GM12878 (cell line): Measurements from ENCODE around the gene STX1B. TPM values are rescaled to one million over a fixed set of nuclear protein-coding genes. Genes with fewer than 3 reads are reported as not detected.

Experiments
- ATAC-seq: fragments of 200-7000 bp; cut with Tn5 transposase; 3 replicates; pipeline ENCODE4 v1.9.1; 2020; ENCODE audit warnings: mild to moderate bottlenecking, moderate library complexity
- BruUV-seq: library from RNA; stranded (reverse); fragments of 400-500 nt; replicated peaks from 2 replicates; lab custom pipeline; 2021; lab: Mats Ljungman, UMichigan
- CTCF ChIA-PET: fragments of 300-600 bp; sonication (Branson Sonifier 250); formaldehyde crosslinking; extraction: SDS; loops from one replicate; lab custom pipeline; 2021; ENCODE audit warnings: inconsistent platforms; lab: Yijun Ruan, JAX
- POLR2A ChIA-PET: fragments of 350-600 bp; formaldehyde crosslinking; extraction: SDS; loops from one replicate; lab custom pipeline; 2021; ENCODE audit warnings: inconsistent platforms; lab: Charles Lee
- RAD21 ChIA-PET: fragments of 300-600 bp; sonication (Branson Sonifier 250); formaldehyde crosslinking; loops from one replicate; lab custom pipeline; 2023; ENCODE audit warnings: antibody characterized with exemption; ENCODE audit not compliant: unreplicated experiment; lab: Charles Lee
- SMC1A ChIA-PET: fragments of 300-600 bp; sonication (Branson Sonifier 250); formaldehyde crosslinking; loops from one replicate; lab custom pipeline; 2023; ENCODE audit not compliant: unreplicated experiment, uncharacterized antibody; lab: Charles Lee
- DNase-seq: peaks from one replicate; pipeline ENCODE4 v3.0.0-alpha.2; 2011; ENCODE audit warnings: low read depth, low spot score
- FAIRE-seq: peaks from 3 replicates; lab custom pipeline; 2011; peaks lifted over from hg19 to GRCh38; lab: Jason Lieb, UNC
- H2AFZ ChIP-seq: 2 replicates; pipeline ENCODE4 v1.6.0; 2011; ENCODE audit warnings: low read depth, low read length, control low read depth; ENCODE audit not compliant: control insufficient read depth
- H3K27ac ChIP-seq: 2 replicates; pipeline ENCODE4 v1.5.1; 2011; ENCODE audit warnings: control low read depth; ENCODE audit not compliant: control insufficient read depth, insufficient read depth
- H3K27me3 ChIP-seq, 2 experiments: replicated peaks in 1 of 2; 2 replicates each; pipeline versions ENCODE4 v1.6.0 to v1.6.1; 2011; ENCODE audit warnings: low read length in 1 of 2; ENCODE audit not compliant: control insufficient read depth in 2 of 2, insufficient read depth in 2 of 2
- H3K36me3 ChIP-seq, 2 experiments: 2 replicates each; pipeline ENCODE4 v1.5.1; 2011; ENCODE audit warnings: low read length in 1 of 2; ENCODE audit not compliant: control insufficient read depth in 2 of 2, insufficient read depth in 2 of 2
- H3K4me1 ChIP-seq: 2 replicates; pipeline ENCODE4 v1.6.1; 2011; ENCODE audit warnings: mild to moderate bottlenecking, low read length, moderate library complexity, mixed read lengths; ENCODE audit not compliant: control insufficient read depth, insufficient read depth
- H3K4me2 ChIP-seq: 2 replicates; pipeline ENCODE4 v1.6.0; 2011; ENCODE audit warnings: control low read depth; ENCODE audit not compliant: control insufficient read depth, insufficient read depth
- H3K4me3 ChIP-seq: fragments of 200-600 bp; sonication (generic); 2 replicates; pipeline ENCODE4 v1.5.1; 2016
- H3K79me2 ChIP-seq: 2 replicates; pipeline ENCODE4 v1.6.0; 2011; ENCODE audit warnings: low read length; ENCODE audit not compliant: control insufficient read depth, insufficient read depth
- H3K9ac ChIP-seq: 2 replicates; pipeline ENCODE4 v1.8.0; 2011; ENCODE audit warnings: low read length, control low read depth, mixed read lengths; ENCODE audit not compliant: control insufficient read depth, insufficient read depth
- H3K9me3 ChIP-seq: replicated peaks from 3 replicates; pipeline ENCODE4 v1.5.1; 2011; ENCODE audit warnings: mild to moderate bottlenecking, low read length; ENCODE audit not compliant: control insufficient read depth, insufficient read depth
- H4K20me1 ChIP-seq: 2 replicates; pipeline ENCODE4 v1.6.0; 2011; ENCODE audit not compliant: control insufficient read depth, insufficient read depth
- BACH1 ChIP-seq: fragments of 450-650 bp; IDR thresholded peaks from 2 replicates; pipeline ENCODE4 v1.6.1; 2017; ENCODE audit warnings: mild to moderate bottlenecking, borderline replicate concordance
- BCL11A ChIP-seq: IDR thresholded peaks from 2 replicates; pipeline ENCODE4 v1.6.1; 2011; ENCODE audit warnings: low read depth, low read length
- CBX3 ChIP-seq: fragments of 200-600 bp; sonication (generic); IDR thresholded peaks from 2 replicates; pipeline ENCODE4 v1.6.1; 2016; ENCODE audit warnings: low read depth, borderline replicate concordance
- CHD1 ChIP-seq: IDR thresholded peaks from 2 replicates; pipeline ENCODE4 v1.6.1; 2012; ENCODE audit warnings: low read depth, low read length, improper control_type of control experiment
- FOXM1 ChIP-seq: IDR thresholded peaks from 2 replicates; pipeline ENCODE4 v1.6.1; 2012; ENCODE audit warnings: low read depth, mild to moderate bottlenecking, inconsistent platforms, low read length, moderate library complexity
- GATAD2B ChIP-seq: fragments of 450-650 bp; conservative IDR thresholded peaks from 2 replicates; pipeline ENCODE4 v1.6.1; 2017; ENCODE audit warnings: low read depth, mild to moderate bottlenecking, moderate library complexity
- KAT2A ChIP-seq: conservative IDR thresholded peaks from 2 replicates; pipeline ENCODE4 v1.6.1; 2011; ENCODE audit warnings: low read depth, low read length; ENCODE audit not compliant: control insufficient read depth
- MTA2 ChIP-seq: fragments of 450-650 bp; IDR thresholded peaks from 2 replicates; pipeline ENCODE4 v1.6.1; 2016; ENCODE audit warnings: low read depth, mild to moderate bottlenecking, moderate library complexity
- MXI1 ChIP-seq: fragments of 150-350 bp; IDR thresholded peaks from 2 replicates; pipeline ENCODE4 v1.6.1; 2011; ENCODE audit warnings: low read depth, mild to moderate bottlenecking, inconsistent platforms, low read length, improper control_type of control experiment
- MYC ChIP-seq: IDR thresholded peaks from 2 replicates; pipeline ENCODE4 v1.6.1; 2011; ENCODE audit warnings: mild to moderate bottlenecking, low read length, moderate library complexity, inconsistent platforms; ENCODE audit not compliant: insufficient read depth, insufficient replicate concordance, insufficient read length, severe bottlenecking
- PML ChIP-seq: IDR thresholded peaks from 2 replicates; pipeline ENCODE4 v1.6.1; 2012; ENCODE audit warnings: low read length, inconsistent platforms
- RELA ChIP-seq: fragments of 450-650 bp; IDR thresholded peaks from 2 replicates; pipeline ENCODE4 v1.8.0; 2014; ENCODE audit warnings: borderline replicate concordance; ENCODE audit not compliant: partially characterized antibody
- TBL1XR1 ChIP-seq: IDR thresholded peaks from 2 replicates; pipeline ENCODE4 v1.6.1; 2012; ENCODE audit warnings: low read depth, low read length, improper control_type of control experiment
- WGBS: methylation state at CpG from one replicate; pipeline ENCODE4 v1.1.6; 2016; ENCODE audit warnings: low lambda C conversion rate; ENCODE audit not compliant: insufficient replicate concordance, insufficient coverage; ENCODE audit errors: missing lambda C conversion rate; 5-methylcytosine and 5-hydroxymethylcytosine counted together
- in situ Hi-C: fragments of 300-500 bp; cut with MboI; formaldehyde crosslinking; loops from 9 replicates; pipeline ENCODE4 v1.14.3; 2018; ENCODE audit warnings: mixed read lengths
- intact Hi-C: fragments of 100-400 bp; cut with micrococcal nuclease; formaldehyde crosslinking; loops from one replicate; pipeline ENCODE4 v1.14.2; 2022; ENCODE audit not compliant: unreplicated experiment
- polyA plus RNA-seq, 11 experiments: library from polyadenylated mRNA; depleted of rRNA in 4 of 11; unstranded in 6 of 11; stranded (reverse) in 5 of 11; fragments of >200 nt; fragmentation: Nextera tagmentation in 4 of 11; fragmentation: Illumina TruSeq in 1 of 11; extraction: Ambion mirVana in 4 of 11; extraction: Trizol in 1 of 11; gene quantifications; 1 replicate in 1 of 11; 2 replicates in 10 of 11; pipeline versions ENCODE4 v1.2.1 to v1.2.3, GENCODE V29; 2011 to 2016; ENCODE audit warnings: inconsistent platforms in 2 of 11, missing spikeins in 2 of 11, low read depth in 1 of 11
- total RNA-seq, 4 experiments: library from RNA; depleted of rRNA in 3 of 4; stranded (reverse); fragments of >200 nt in 3 of 4; fragmentation: Illumina TruSeq in 1 of 4; extraction: Trizol in 1 of 4; gene quantifications; 2 replicates each; pipeline versions ENCODE4 v1.2.1 to v1.2.3, GENCODE V29; 2013 to 2021
- TF ChIP-seq, protein P1 (sequence below): fragments of 450-650 bp; IDR thresholded peaks from 2 replicates; pipeline ENCODE4 v1.6.1; 2018; ENCODE audit warnings: mild to moderate bottlenecking, low read depth, moderate library complexity; ENCODE audit not compliant: partially characterized antibody
- TF ChIP-seq, protein P2 (sequence below): IDR thresholded peaks from 2 replicates; pipeline ENCODE4 v1.6.1; 2011; ENCODE audit warnings: mild to moderate bottlenecking, low read depth, low read length, moderate library complexity; ENCODE audit not compliant: insufficient replicate concordance
- TF ChIP-seq, protein P3 (sequence below): fragments of 450-650 bp; IDR thresholded peaks from 2 replicates; pipeline ENCODE4 v1.6.1; 2017; ENCODE audit warnings: mild to moderate bottlenecking, low read depth, inconsistent platforms; ENCODE audit not compliant: poor library complexity, severe bottlenecking
- TF ChIP-seq, protein P4 (sequence below), 3 experiments: IDR thresholded peaks in 2 of 3; conservative IDR thresholded peaks in 1 of 3; 2 replicates each; pipeline ENCODE4 v1.5.1; 2011; ENCODE audit warnings: low read depth in 3 of 3, low read length in 3 of 3, mild to moderate bottlenecking in 3 of 3, control low read depth in 2 of 3, moderate library complexity in 2 of 3, inconsistent platforms in 1 of 3, mixed read lengths in 1 of 3; ENCODE audit not compliant: control insufficient read depth in 2 of 3, insufficient read depth in 1 of 3; ENCODE audit errors: extremely low read depth in 1 of 3

The STX1B gene
- total and polyA plus RNA-seq, 10 of the 15 experiments (the other 5 are each of a cell fraction or from before 2014, with no cell fraction given) = 0.22 to 2.5 (median 1.1) TPM

DNA sequence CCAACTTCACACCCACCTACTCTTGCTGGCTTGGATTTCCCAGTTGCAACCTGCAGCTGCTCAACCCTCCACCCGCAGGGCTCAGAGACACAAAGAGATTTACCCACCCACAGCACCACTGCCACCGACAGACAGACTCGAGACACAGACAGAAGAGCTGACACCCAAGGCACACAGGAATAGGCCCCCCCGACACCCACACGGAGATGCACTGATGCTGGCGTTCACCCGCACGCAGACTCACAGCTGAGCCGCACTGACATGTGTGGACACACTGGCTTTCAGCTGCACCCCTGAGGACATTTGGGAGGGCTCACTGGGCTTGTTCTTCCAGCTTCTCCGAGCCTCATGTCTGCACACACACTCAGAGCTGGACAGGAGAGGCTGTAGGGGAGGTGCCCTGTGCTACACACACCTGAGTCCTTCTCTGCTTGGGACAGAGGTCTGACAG is 8.2 kb downstream of the STX1B start:
- H2AFZ ChIP-seq = no peak overlapping the region
- 0 out of 2 replicates have a peak, but pooled peaks cover 3% of the 10 kb centered on the region for H3K4me1 ChIP-seq
- intact Hi-C loops = no loop called here
- ATAC-seq (no peak), FAIRE-seq (no peak), DNase-seq (no peak)
- H4K20me1 ChIP-seq = no peaks in the 10 kb centered on the region
- CTCF ChIA-PET = no interaction called here
- no peak overlapping the region for H3K4me2 ChIP-seq
- H3K9ac ChIP-seq = no peak overlapping the region
- RAD21 ChIA-PET = no interaction called here
- H3K36me3 ChIP-seq = no peaks in the 10 kb centered on the region
- POLR2A ChIA-PET = interaction anchor here (0.6 kb wide), 1 partner anchor 483 kb away, joined by 3 read pairs; no protein-coding TSS in a partner anchor
- no peaks in the 10 kb centered on the region for H3K79me2 ChIP-seq
- no peak overlapping the region for H3K27ac ChIP-seq
- H3K4me3 ChIP-seq = no peak overlapping the region
- in situ Hi-C loops = no loop called here
- SMC1A ChIA-PET = no interaction called here
- WGBS = 48% methylated on average over 10 of the region's 10 CpGs
- no peaks in the 10 kb centered on the region; a peak in 1 of 4 replicates for H3K27me3 ChIP-seq
- no peaks in the 10 kb centered on the region for H3K9me3 ChIP-seq
- no TSS peak for BruUV-seq
- TF ChIP-seq TBL1XR1 = no peak
- no peak for TF ChIP-seq FOXM1
- TF ChIP-seq, protein P1, sequence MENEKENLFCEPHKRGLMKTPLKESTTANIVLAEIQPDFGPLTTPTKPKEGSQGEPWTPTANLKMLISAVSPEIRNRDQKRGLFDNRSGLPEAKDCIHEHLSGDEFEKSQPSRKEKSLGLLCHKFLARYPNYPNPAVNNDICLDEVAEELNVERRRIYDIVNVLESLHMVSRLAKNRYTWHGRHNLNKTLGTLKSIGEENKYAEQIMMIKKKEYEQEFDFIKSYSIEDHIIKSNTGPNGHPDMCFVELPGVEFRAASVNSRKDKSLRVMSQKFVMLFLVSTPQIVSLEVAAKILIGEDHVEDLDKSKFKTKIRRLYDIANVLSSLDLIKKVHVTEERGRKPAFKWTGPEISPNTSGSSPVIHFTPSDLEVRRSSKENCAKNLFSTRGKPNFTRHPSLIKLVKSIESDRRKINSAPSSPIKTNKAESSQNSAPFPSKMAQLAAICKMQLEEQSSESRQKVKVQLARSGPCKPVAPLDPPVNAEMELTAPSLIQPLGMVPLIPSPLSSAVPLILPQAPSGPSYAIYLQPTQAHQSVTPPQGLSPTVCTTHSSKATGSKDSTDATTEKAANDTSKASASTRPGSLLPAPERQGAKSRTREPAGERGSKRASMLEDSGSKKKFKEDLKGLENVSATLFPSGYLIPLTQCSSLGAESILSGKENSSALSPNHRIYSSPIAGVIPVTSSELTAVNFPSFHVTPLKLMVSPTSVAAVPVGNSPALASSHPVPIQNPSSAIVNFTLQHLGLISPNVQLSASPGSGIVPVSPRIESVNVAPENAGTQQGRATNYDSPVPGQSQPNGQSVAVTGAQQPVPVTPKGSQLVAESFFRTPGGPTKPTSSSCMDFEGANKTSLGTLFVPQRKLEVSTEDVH = no peak
- TF ChIP-seq MTA2 = no peak
- TF ChIP-seq PML = no peak
- no peak for TF ChIP-seq MYC
- TF ChIP-seq, protein P2, sequence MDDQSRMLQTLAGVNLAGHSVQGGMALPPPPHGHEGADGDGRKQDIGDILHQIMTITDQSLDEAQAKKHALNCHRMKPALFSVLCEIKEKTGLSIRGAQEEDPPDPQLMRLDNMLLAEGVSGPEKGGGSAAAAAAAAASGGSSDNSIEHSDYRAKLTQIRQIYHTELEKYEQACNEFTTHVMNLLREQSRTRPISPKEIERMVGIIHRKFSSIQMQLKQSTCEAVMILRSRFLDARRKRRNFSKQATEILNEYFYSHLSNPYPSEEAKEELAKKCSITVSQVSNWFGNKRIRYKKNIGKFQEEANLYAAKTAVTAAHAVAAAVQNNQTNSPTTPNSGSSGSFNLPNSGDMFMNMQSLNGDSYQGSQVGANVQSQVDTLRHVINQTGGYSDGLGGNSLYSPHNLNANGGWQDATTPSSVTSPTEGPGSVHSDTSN = no peak
- TF ChIP-seq CHD1 = no peak
- no peak for TF ChIP-seq CBX3
- no peak for TF ChIP-seq BACH1
- TF ChIP-seq KAT2A = no peak
- no peak for TF ChIP-seq GATAD2B
- TF ChIP-seq, protein P3, sequence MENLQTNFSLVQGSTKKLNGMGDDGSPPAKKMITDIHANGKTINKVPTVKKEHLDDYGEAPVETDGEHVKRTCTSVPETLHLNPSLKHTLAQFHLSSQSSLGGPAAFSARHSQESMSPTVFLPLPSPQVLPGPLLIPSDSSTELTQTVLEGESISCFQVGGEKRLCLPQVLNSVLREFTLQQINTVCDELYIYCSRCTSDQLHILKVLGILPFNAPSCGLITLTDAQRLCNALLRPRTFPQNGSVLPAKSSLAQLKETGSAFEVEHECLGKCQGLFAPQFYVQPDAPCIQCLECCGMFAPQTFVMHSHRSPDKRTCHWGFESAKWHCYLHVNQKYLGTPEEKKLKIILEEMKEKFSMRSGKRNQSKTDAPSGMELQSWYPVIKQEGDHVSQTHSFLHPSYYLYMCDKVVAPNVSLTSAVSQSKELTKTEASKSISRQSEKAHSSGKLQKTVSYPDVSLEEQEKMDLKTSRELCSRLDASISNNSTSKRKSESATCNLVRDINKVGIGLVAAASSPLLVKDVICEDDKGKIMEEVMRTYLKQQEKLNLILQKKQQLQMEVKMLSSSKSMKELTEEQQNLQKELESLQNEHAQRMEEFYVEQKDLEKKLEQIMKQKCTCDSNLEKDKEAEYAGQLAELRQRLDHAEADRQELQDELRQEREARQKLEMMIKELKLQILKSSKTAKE = no peak
- no peak for TF ChIP-seq MXI1
- TF ChIP-seq BCL11A = no peak
- no peak for TF ChIP-seq RELA
- TF ChIP-seq, protein P4, sequence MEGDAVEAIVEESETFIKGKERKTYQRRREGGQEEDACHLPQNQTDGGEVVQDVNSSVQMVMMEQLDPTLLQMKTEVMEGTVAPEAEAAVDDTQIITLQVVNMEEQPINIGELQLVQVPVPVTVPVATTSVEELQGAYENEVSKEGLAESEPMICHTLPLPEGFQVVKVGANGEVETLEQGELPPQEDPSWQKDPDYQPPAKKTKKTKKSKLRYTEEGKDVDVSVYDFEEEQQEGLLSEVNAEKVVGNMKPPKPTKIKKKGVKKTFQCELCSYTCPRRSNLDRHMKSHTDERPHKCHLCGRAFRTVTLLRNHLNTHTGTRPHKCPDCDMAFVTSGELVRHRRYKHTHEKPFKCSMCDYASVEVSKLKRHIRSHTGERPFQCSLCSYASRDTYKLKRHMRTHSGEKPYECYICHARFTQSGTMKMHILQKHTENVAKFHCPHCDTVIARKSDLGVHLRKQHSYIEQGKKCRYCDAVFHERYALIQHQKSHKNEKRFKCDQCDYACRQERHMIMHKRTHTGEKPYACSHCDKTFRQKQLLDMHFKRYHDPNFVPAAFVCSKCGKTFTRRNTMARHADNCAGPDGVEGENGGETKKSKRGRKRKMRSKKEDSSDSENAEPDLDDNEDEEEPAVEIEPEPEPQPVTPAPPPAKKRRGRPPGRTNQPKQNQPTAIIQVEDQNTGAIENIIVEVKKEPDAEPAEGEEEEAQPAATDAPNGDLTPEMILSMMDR (IDR thresholded peaks at IDR 0.05 in 2 of 3, conservative IDR thresholded peaks at IDR 0.05 in 1 of 3; ENCODE audit: control insufficient read depth in 2 of 3, extremely low read depth in 1 of 3, insufficient read depth in 1 of 3, low read depth in 3 of 3, low read length in 3 of 3) = no peak
